Rectal smooth muscle tissue (tissue), 1 donor: ENCODE data around the gene GRK2.

Source experiments
- H3K27ac ChIP-seq: one replicate; pipeline ENCODE4 v1.7.0; 2013; ENCODE audit warnings: low read depth, low read length, inconsistent platforms
- H3K27me3 ChIP-seq: one replicate; pipeline ENCODE4 v1.7.0; 2013; ENCODE audit warnings: low read length; ENCODE audit not compliant: control insufficient read depth, insufficient read depth
- H3K36me3 ChIP-seq: one replicate; pipeline ENCODE4 v1.7.0; 2013; ENCODE audit warnings: low read length; ENCODE audit not compliant: control insufficient read depth, insufficient read depth
- H3K4me1 ChIP-seq: one replicate; pipeline ENCODE4 v1.7.0; 2013; ENCODE audit warnings: low read length; ENCODE audit not compliant: control insufficient read depth, insufficient read depth
- H3K4me3 ChIP-seq: one replicate; pipeline ENCODE4 v1.7.0; 2013; ENCODE audit warnings: low read length
- H3K9ac ChIP-seq: one replicate; pipeline ENCODE4 v1.7.0; 2013; ENCODE audit warnings: low read length

The GRK2 gene

GRCh38 chr11:67277231-67277961, 11.1 kb downstream of the GRK2 start:
- H3K9ac ChIP-seq: peak overlapping the region; percentile 35
- H3K4me3 ChIP-seq: peak overlapping the region; percentile 42
- no peaks in the 10 kb centered on the region for H3K27me3 ChIP-seq
- H3K4me1 ChIP-seq: peaks cover 20% of the 10 kb centered on the region
- H3K36me3 ChIP-seq: peaks cover 27% of the 10 kb centered on the region
- peak overlapping the region; percentile 74 for H3K27ac ChIP-seq

GRCh38 chr11:67278135-67278938, 12.1 kb downstream of the GRK2 start:
- Histone ChIP-seq H3K4me3 (no peak overlapping the region), H3K27ac (peak overlapping the region; percentile 73), H3K4me1 (peaks cover 16% of the 10 kb centered on the region), H3K27me3 (no peaks in the 10 kb centered on the region), H3K36me3 (peaks cover 36% of the 10 kb centered on the region), H3K9ac (peak overlapping the region; percentile 32)

DNA sequence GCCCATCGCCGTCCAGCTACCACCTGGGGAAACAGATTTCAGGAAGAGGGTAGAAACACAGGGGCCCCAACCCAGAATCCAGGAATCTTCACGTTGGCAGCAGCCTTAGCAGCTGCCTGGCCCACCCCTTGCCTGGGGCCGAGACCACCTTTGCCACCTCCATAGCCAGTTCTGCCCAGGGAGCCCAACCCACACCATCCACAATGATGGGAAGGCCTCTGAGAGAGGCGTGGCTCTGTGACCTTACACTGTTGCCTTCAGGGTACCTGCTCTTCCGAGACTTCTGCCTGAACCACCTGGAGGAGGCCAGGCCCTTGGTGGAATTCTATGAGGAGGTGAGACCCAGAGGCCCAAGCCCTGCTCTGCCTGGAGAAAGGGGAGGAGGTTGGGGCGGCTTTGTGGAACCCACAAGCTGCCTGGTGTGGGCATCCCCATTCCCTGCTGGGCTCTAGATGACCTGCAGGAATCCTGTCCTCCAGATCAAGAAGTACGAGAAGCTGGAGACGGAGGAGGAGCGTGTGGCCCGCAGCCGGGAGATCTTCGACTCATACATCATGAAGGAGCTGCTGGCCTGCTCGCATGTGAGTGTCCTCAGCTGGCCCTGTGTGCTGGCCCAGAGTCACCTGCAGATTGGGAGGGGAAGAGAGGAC, 12.8 kb downstream of the GRK2 start:
- Histone ChIP-seq H3K4me1 (peaks cover 16% of the 10 kb centered on the region), H3K27me3 (no peaks in the 10 kb centered on the region), H3K36me3 (peaks cover 43% of the 10 kb centered on the region), H3K4me3 (no peak overlapping the region), H3K27ac (no peak overlapping the region), H3K9ac (no peak overlapping the region)

GRCh38 chr11:67279589-67280340, 13.5 kb downstream of the GRK2 start:
- peaks cover 16% of the 10 kb centered on the region for H3K4me1 ChIP-seq

GRCh38 chr11:67280341-67280787, 14.1 kb downstream of the GRK2 start:
- Histone ChIP-seq H3K36me3 (peaks cover 45% of the 10 kb centered on the region), H3K4me3 (no peak overlapping the region), H3K4me1 (peaks cover 16% of the 10 kb centered on the region), H3K27ac (no peak overlapping the region), H3K27me3 (no peaks in the 10 kb centered on the region), H3K9ac (no peak overlapping the region)

More at GRCh38 chr11:67279589-67280340, 13.5 kb downstream of the GRK2 start:
- peaks cover 45% of the 10 kb centered on the region for H3K36me3 ChIP-seq
- H3K27me3 ChIP-seq: no peaks in the 10 kb centered on the region
- H3K4me3 ChIP-seq: no peak overlapping the region
- H3K27ac ChIP-seq: no peak overlapping the region
- H3K9ac ChIP-seq: no peak overlapping the region

DNA sequence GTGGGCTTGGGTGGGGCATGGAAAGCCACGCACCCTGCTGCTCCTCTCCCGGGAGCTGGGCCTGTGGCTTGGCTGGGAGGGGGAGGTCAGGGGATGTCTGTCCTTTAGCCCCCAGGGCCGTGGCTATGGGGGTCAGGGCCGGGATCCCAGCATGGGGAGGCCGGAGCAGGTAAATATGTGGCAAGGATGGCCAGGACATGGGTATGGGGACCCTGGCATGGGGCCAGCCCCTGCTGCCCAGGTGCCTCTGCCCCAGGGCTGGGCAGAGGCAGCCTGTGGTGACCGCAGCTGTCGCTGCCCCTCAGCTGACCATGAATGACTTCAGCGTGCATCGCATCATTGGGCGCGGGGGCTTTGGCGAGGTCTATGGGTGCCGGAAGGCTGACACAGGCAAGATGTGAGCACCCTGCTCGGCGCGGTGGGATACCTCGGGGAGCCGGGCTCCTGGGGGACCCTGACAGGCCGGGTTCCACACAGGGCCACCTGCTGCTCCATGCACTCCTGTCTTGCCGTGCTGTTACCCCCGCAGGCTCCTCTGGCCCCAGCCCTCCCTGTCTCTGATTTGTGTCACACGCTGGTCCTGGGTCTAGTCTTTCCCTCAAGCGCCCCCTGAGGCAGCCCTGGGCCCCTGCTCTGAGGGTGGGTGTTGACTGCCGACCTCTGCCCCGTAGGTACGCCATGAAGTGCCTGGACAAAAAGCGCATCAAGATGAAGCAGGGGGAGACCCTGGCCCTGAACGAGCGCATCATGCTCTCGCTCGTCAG, 14.7 kb downstream of the GRK2 start:
- Histone ChIP-seq H3K4me3 (no peak overlapping the region), H3K27me3 (no peaks in the 10 kb centered on the region), H3K36me3 (peaks cover 49% of the 10 kb centered on the region), H3K4me1 (peaks cover 16% of the 10 kb centered on the region), H3K27ac (no peak overlapping the region), H3K9ac (no peak overlapping the region)

GRCh38 chr11:67281552-67282150, 15.4 kb downstream of the GRK2 start:
- no peaks in the 10 kb centered on the region for H3K27me3 ChIP-seq
- no peak overlapping the region for H3K9ac ChIP-seq
- H3K4me3 ChIP-seq: no peak overlapping the region
- H3K27ac ChIP-seq: no peak overlapping the region
- peaks cover 14% of the 10 kb centered on the region for H3K4me1 ChIP-seq
- peaks cover 52% of the 10 kb centered on the region for H3K36me3 ChIP-seq

DNA sequence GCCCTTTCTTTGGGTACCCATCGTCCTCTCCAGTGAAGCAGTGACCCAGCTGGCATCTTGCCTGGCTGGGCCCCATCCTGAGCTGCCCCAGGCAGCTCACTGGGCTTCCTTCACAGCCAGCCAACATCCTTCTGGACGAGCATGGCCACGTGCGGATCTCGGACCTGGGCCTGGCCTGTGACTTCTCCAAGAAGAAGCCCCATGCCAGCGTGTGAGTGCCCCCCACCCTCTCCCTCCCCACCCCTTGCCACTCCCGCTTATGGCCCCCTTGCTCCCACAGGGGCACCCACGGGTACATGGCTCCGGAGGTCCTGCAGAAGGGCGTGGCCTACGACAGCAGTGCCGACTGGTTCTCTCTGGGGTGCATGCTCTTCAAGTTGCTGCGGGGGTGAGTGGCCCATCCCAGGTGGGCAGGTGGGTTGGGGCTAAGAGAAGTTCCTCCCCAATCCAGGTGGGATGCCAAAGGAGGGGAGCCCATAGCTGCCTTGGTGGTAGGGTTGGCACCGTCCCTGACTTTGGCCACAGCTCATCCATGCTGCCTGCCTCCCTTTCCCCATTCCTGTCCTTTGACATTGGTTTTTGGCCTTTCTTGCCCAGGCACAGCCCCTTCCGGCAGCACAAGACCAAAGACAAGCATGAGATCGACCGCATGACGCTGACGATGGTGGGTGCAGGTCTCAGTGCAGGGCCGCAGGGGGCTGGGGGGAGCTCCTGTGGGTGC, 16.0 kb downstream of the GRK2 start:
- no peak overlapping the region for H3K9ac ChIP-seq

GRCh38 chr11:67282876-67283371, 16.7 kb downstream of the GRK2 start:
- Histone ChIP-seq H3K27me3 (no peaks in the 10 kb centered on the region), H3K4me1 (peaks cover 10% of the 10 kb centered on the region), H3K36me3 (peaks cover 52% of the 10 kb centered on the region), H3K9ac (no peak overlapping the region), H3K27ac (no peak overlapping the region), H3K4me3 (no peak overlapping the region)

More for the DNA sequence above, 16.0 kb downstream of the GRK2 start:
- Histone ChIP-seq H3K27ac (no peak overlapping the region), H3K27me3 (no peaks in the 10 kb centered on the region), H3K4me3 (no peak overlapping the region), H3K36me3 (peaks cover 52% of the 10 kb centered on the region), H3K4me1 (peaks cover 8% of the 10 kb centered on the region)

- Histone ChIP-seq H3K4me1 (peaks cover 10% of the 10 kb centered on the region), H3K27ac (no peak overlapping the region), H3K27me3 (no peaks in the 10 kb centered on the region), H3K9ac (no peak overlapping the region), H3K4me3 (no peak overlapping the region), H3K36me3 (peaks cover 52% of the 10 kb centered on the region)
These were observed 17.2 kb downstream of the GRK2 start for GRCh38 chr11:67283481-67283963.
